ENCODE data around the gene STARD3. TPM values are rescaled to one million over a fixed set of nuclear protein-coding genes. Genes with fewer than 3 reads are reported as not detected.

STARD3 gene
- total RNA-seq, 4 donors from 2014 or later, result 27.5 to 47.3 (median 38.6) TPM

- Histone ChIP-seq H3K27ac (replicated peaks in 1 of 4) (no peak overlapping the region), H3K36me3 (no peaks in the 10 kb centered on the region), H3K4me1 (peaks cover 54 to 90% (median 78%) of the 10 kb centered on the region in 4 donors), H3K4me3 (no peak overlapping the region), H3K27me3 (no peaks in the 10 kb centered on the region), H3K9me3 (no peaks in the 10 kb centered on the region)
- 85% methylated on average over 2 of the region's 2 CpGs for WGBS
- TF ChIP-seq EP300 (IDR thresholded peaks at IDR 0.05) (no peak), POLR2AphosphoS5 (IDR thresholded peaks at IDR 0.05) (no peak), CTCF (IDR thresholded peaks at IDR 0.05) (no peak), POLR2A (IDR thresholded peaks at IDR 0.05; ENCODE audit: low read depth) (no peak)
- intact Hi-C loops (cut with DNase I), result loop anchor here (5.0 kb wide), 2 partner anchors 88 to 113 kb away; no protein-coding TSS in a partner anchor
- DNase-seq (ENCODE audit: extremely low spot score), result no peak
These were observed 2.1 kb downstream of the STARD3 start for GRCh38 chr17:39639043-39639442.

- Histone ChIP-seq H3K4me1 (peaks cover 50 to 87% (median 73%) of the 10 kb centered on the region in 4 donors), H3K27ac (replicated peaks in 1 of 4) (no peak overlapping the region), H3K4me3 (no peak overlapping the region), H3K36me3 (no peaks in the 10 kb centered on the region), H3K9me3 (no peaks in the 10 kb centered on the region), H3K27me3 (no peaks in the 10 kb centered on the region)
- no peak for DNase-seq (ENCODE audit: extremely low spot score)
- WGBS, result 82% methylated on average over 11 of the region's 11 CpGs
- TF ChIP-seq EP300 (IDR thresholded peaks at IDR 0.05) (no peak), CTCF (IDR thresholded peaks at IDR 0.05) (no peak), POLR2AphosphoS5 (IDR thresholded peaks at IDR 0.05) (no peak), POLR2A (IDR thresholded peaks at IDR 0.05; ENCODE audit: low read depth) (no peak)
- intact Hi-C loops (cut with DNase I), result loop anchor here (5.0 kb wide), 2 partner anchors 87 to 112 kb away; no protein-coding TSS in a partner anchor
These were observed 2.9 kb downstream of the STARD3 start for GRCh38 chr17:39639566-39640458.

DNA sequence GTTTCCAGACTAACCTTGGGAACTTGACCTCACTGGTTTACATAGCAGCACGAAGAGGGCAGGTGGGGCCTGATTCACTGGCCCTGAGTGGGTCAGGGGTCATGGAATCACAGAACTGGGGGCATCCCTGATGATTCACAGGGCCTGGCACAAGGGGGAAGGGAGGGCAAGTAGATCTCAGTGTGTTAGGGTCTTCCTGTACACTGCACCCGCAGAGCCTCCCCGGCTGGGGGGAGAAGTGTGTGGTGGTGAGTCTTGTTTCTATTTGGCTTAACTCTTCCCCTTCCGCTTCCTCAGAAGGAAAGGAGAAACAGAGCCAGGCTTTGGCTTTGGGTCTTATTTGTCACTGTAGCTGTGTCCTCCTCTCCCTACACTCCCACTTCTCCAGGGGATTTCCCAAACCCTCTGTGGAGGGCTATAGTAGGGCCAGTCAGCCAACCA, 3.7 kb downstream of the STARD3 start:
- H3K27me3 ChIP-seq, result no peaks in the 10 kb centered on the region
- DNase-seq (ENCODE audit: extremely low spot score), result no peak
- no peaks in the 10 kb centered on the region for H3K9me3 ChIP-seq
- peaks cover 51 to 86% (median 71%) of the 10 kb centered on the region in 4 donors for H3K4me1 ChIP-seq
- intact Hi-C loops (cut with DNase I), result no loop called here
- H3K36me3 ChIP-seq, result no peaks in the 10 kb centered on the region
- 37% methylated on average over 3 of the region's 4 CpGs for WGBS
- TF ChIP-seq EP300 (IDR thresholded peaks at IDR 0.05) (no peak), POLR2AphosphoS5 (IDR thresholded peaks at IDR 0.05) (no peak), CTCF (IDR thresholded peaks at IDR 0.05) (no peak), POLR2A (IDR thresholded peaks at IDR 0.05; ENCODE audit: low read depth) (no peak)
- H3K4me3 ChIP-seq, result no peak overlapping the region
- H3K27ac ChIP-seq (replicated peaks in 1 of 4), result no peak overlapping the region

- no peak for DNase-seq (ENCODE audit: extremely low spot score)
- 96% methylated on average over 4 of the region's 4 CpGs for WGBS
- Histone ChIP-seq H3K9me3 (no peaks in the 10 kb centered on the region), H3K4me1 (peaks cover 49 to 81% (median 69%) of the 10 kb centered on the region in 4 donors), H3K27me3 (no peaks in the 10 kb centered on the region), H3K27ac (replicated peaks in 1 of 4) (no peak overlapping the region), H3K36me3 (no peaks in the 10 kb centered on the region), H3K4me3 (no peak overlapping the region)
- intact Hi-C loops (cut with DNase I), result no loop called here
- no peak for TF ChIP-seq POLR2A (IDR thresholded peaks at IDR 0.05; ENCODE audit: low read depth)
- TF ChIP-seq CTCF (IDR thresholded peaks at IDR 0.05), result no peak
- no peak for TF ChIP-seq POLR2AphosphoS5 (IDR thresholded peaks at IDR 0.05)
- no peak for TF ChIP-seq EP300 (IDR thresholded peaks at IDR 0.05)
These were observed 4.2 kb downstream of the STARD3 start for GRCh38 chr17:39641097-39641496.

Measured in esophagus muscularis mucosa (tissue), 4 donors.